Body of pancreas (tissue), 4 donors: ENCODE data around the gene LAMA4.

Experiments
- CTCF ChIP-seq, 7 experiments: fragments of 450-650 bp in 4 of 7; fragments of 200-600 bp in 3 of 7; sonication (generic) in 3 of 7; IDR thresholded peaks; one replicate each; pipeline ENCODE4 v1.5.1; 2016 to 2019; ENCODE audit warnings: antibody characterized with exemption in 7 of 7
- POLR2A ChIP-seq, 3 donors: fragments of 450-650 bp; IDR thresholded peaks; one replicate each; pipeline ENCODE4 v1.6.1; 2016; ENCODE audit warnings: antibody characterized with exemption in 3 of 3, mild to moderate bottlenecking in 2 of 3

- TF ChIP-seq CTCF (IDR thresholded peaks at IDR 0.05) = no peak
- TF ChIP-seq POLR2A (IDR thresholded peaks at IDR 0.05) = no peak
These were observed 131.6 kb downstream of the LAMA4 start for GRCh38 chr6:112122756-112123155.
